Loucy (cell line): ENCODE measurements around the gene SCP2D1.
"Not testable (repeated sequence)": the region's sequence is repeated elsewhere in the genome, so short reads cannot be mapped to it uniquely, and the experiment has no call there.

Source experiments
- H2AFZ ChIP-seq: fragments of 200-600 bp; sonication (generic); 2 replicates; pipeline ENCODE4 v1.6.0; 2016; ENCODE audit warnings: antibody characterized with exemption, mild to moderate bottlenecking, low read length, moderate library complexity
- H3F3A ChIP-seq: fragments of 200-600 bp; 2 replicates; pipeline ENCODE4 v1.6.0; 2016; ENCODE audit warnings: antibody characterized with exemption, low read depth, mild to moderate bottlenecking
- H3K27me3 ChIP-seq: fragments of 200-600 bp; sonication (generic); 2 replicates; pipeline ENCODE4 v1.6.1; 2014; ENCODE audit warnings: low read length, mild to moderate bottlenecking; ENCODE audit not compliant: insufficient read depth, poor library complexity, severe bottlenecking
- H3K36me3 ChIP-seq: fragments of 200-600 bp; sonication (generic); 2 replicates; pipeline ENCODE4 v1.6.1; 2016; ENCODE audit warnings: low read length; ENCODE audit not compliant: insufficient read depth
- H3K4me1 ChIP-seq: fragments of 200-600 bp; sonication (generic); 2 replicates; pipeline ENCODE4 v1.5.1; 2014; ENCODE audit warnings: low read length, mild to moderate bottlenecking; ENCODE audit not compliant: insufficient read depth, poor library complexity, severe bottlenecking
- H3K4me2 ChIP-seq: fragments of 200-600 bp; sonication (generic); 2 replicates; pipeline ENCODE4 v1.6.0; 2014; ENCODE audit warnings: antibody characterized with exemption, low read length, low read depth, mild to moderate bottlenecking; ENCODE audit not compliant: poor library complexity, severe bottlenecking
- H3K4me3 ChIP-seq: fragments of 200-600 bp; sonication (generic); 2 replicates; pipeline ENCODE4 v1.5.1; 2014; ENCODE audit warnings: low read length, mild to moderate bottlenecking, mixed read lengths; ENCODE audit not compliant: poor library complexity, severe bottlenecking
- H3K79me2 ChIP-seq: fragments of 200-600 bp; sonication (generic); 2 replicates; pipeline ENCODE4 v1.6.1; 2014; ENCODE audit warnings: low read length; ENCODE audit not compliant: insufficient read depth
- H3K9ac ChIP-seq: fragments of 200-600 bp; sonication (generic); 2 replicates; pipeline ENCODE4 v1.6.0; 2014; ENCODE audit warnings: mild to moderate bottlenecking, low read depth, low read length, moderate library complexity; ENCODE audit not compliant: poor library complexity, severe bottlenecking
- H3K9me2 ChIP-seq: fragments of 200-600 bp; sonication (generic); replicated peaks from 2 replicates; pipeline ENCODE4 v1.6.1; 2016; ENCODE audit warnings: low read depth, low read length, mixed read lengths
- H3K9me3 ChIP-seq: fragments of 200-600 bp; sonication (generic); 2 replicates; pipeline ENCODE4 v1.6.1; 2014; ENCODE audit warnings: mild to moderate bottlenecking, antibody characterized with exemption, low read length, low read depth; ENCODE audit not compliant: insufficient read depth
- H4K20me1 ChIP-seq: fragments of 200-600 bp; sonication (generic); 2 replicates; pipeline ENCODE4 v1.6.0; 2014; ENCODE audit warnings: antibody characterized with exemption, low read length, mild to moderate bottlenecking; ENCODE audit not compliant: insufficient read depth, poor library complexity, severe bottlenecking
- EZH2phosphoT487 ChIP-seq: fragments of 200-600 bp; IDR thresholded peaks from 2 replicates; pipeline ENCODE4 v1.6.1; 2018; ENCODE audit warnings: antibody characterized with exemption, mild to moderate bottlenecking, moderate library complexity, borderline replicate concordance
- TF ChIP-seq, protein P1 (sequence below): fragments of 200-600 bp; sonication (generic); conservative IDR thresholded peaks from 2 replicates; pipeline ENCODE4 v1.5.1; 2014; ENCODE audit warnings: mild to moderate bottlenecking, antibody characterized with exemption, low read length

The SCP2D1 gene

DNA sequence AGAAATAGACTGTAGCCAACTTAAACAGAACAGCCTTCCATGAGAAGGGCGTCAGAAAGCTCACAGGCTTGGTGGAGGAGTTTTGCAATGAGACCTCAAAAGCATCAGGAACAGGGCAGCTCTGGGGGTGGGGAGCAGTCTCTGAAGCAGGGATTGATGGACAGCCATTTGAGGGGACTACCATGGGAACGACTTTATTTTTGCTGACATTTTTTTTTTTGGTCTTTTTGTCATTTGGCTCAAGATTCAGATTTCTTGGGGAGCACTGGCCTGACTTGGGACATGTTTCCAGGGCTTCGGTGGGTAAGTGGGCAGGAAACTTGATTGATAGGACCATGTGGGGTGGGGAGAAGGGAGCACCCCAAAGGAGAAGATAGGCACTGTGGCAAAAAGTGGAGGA lies 32.1 kb upstream of the SCP2D1 start:
- H2AFZ ChIP-seq, result no peak overlapping the region
- H3K4me3 ChIP-seq, result no peak overlapping the region
- H3K4me2 ChIP-seq, result no peak overlapping the region
- no peaks in the 10 kb centered on the region for H3K79me2 ChIP-seq
- H3K9me3 ChIP-seq, result no peaks in the 10 kb centered on the region
- no peaks in the 10 kb centered on the region for H3K4me1 ChIP-seq
- no peaks in the 10 kb centered on the region for H3F3A ChIP-seq
- H3K36me3 ChIP-seq, result no peaks in the 10 kb centered on the region
- H3K9ac ChIP-seq, result no peak overlapping the region
- TF ChIP-seq EZH2phosphoT487, result no peak
- TF ChIP-seq, protein P1, sequence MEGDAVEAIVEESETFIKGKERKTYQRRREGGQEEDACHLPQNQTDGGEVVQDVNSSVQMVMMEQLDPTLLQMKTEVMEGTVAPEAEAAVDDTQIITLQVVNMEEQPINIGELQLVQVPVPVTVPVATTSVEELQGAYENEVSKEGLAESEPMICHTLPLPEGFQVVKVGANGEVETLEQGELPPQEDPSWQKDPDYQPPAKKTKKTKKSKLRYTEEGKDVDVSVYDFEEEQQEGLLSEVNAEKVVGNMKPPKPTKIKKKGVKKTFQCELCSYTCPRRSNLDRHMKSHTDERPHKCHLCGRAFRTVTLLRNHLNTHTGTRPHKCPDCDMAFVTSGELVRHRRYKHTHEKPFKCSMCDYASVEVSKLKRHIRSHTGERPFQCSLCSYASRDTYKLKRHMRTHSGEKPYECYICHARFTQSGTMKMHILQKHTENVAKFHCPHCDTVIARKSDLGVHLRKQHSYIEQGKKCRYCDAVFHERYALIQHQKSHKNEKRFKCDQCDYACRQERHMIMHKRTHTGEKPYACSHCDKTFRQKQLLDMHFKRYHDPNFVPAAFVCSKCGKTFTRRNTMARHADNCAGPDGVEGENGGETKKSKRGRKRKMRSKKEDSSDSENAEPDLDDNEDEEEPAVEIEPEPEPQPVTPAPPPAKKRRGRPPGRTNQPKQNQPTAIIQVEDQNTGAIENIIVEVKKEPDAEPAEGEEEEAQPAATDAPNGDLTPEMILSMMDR, result no peak
- H4K20me1 ChIP-seq, result no peaks in the 10 kb centered on the region
- no peaks in the 10 kb centered on the region for H3K9me2 ChIP-seq
- no peaks in the 10 kb centered on the region for H3K27me3 ChIP-seq

DNA sequence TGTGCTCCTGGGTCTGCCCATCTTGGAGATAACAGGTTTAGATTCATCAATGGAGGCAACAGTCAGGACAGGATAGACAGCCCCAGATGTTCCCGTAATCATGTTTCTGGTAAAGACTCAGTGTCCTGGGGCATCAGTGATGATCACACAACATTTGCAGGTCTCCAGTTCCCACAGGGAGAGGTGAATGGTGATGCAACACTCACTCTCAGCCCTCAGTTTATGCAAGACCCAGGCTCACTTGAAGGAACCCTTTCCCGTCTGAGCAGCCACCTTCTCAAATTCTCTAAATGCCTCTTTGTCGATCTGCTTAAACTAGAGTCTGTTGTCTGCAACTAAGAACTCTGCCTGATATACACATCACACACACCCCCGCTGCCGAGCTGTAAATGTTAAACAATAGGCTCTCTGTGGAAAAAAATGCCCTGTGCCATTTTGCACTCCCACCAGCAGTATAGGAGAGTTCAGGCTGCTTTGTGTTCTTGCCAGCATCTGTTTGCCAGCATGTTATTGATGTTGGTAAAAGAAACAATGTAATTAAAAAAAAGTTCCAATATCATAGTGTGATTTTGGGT lies 30.1 kb upstream of the SCP2D1 start:
- Histone ChIP-seq H3K36me3 (no peaks in the 10 kb centered on the region), H3K27me3 (no peaks in the 10 kb centered on the region), H4K20me1 (no peaks in the 10 kb centered on the region), H3K9me3 (no peaks in the 10 kb centered on the region), H3K9me2 (no peaks in the 10 kb centered on the region), H3F3A (no peaks in the 10 kb centered on the region), H2AFZ (no peak overlapping the region), H3K9ac (no peak overlapping the region), H3K4me2 (no peak overlapping the region), H3K79me2 (no peaks in the 10 kb centered on the region), H3K4me1 (no peaks in the 10 kb centered on the region), H3K4me3 (no peak overlapping the region)
- no peak for TF ChIP-seq EZH2phosphoT487
- TF ChIP-seq, protein P1, result no peak

DNA sequence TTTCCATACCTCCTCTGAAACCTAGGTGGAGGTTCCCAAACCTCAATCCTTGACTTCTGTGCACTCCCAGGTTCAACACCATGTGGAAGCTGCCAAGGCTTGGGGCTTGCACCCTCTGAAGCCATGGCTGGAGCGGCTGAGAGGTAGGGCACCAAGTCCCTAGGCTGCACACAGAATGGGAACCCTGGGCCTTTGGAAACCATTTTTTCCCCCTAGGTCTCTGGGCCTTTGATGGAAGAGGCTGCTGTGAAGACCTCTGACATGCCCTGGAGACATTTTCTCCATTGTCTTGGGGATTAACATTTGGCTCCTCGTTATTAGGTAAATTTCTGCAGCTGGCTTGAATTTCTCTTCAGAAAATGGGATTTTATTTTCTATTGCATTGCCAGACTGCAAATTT lies 26.5 kb upstream of the SCP2D1 start:
- not testable (repeated sequence) for H3K4me3 ChIP-seq, H3K4me1 ChIP-seq, H3K9me2 ChIP-seq, H3K4me2 ChIP-seq, H3K9me3 ChIP-seq, H2AFZ ChIP-seq, H3F3A ChIP-seq, H4K20me1 ChIP-seq, H3K36me3 ChIP-seq, H3K9ac ChIP-seq, H3K79me2 ChIP-seq
- peaks cover 21% of the 10 kb centered on the region for H3K27me3 ChIP-seq

DNA sequence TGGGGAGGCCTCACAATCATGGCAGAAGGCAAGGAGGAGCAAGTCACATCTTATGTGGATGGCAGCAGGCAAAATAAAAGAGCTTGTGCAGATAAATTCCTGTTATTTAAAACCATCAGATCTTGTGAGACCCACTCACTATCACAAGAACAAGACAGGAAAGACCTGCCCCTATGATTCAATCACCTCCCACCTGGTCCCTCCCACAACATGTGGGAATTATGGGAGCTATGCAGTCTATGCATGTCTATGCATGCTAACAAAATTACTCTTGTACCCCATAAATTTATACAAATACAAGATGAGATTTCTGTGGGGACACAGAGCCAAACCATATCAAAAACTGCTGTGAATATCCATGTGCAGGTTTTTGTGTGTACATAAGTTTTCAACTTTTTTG lies 25.6 kb upstream of the SCP2D1 start:
- H4K20me1 ChIP-seq, result no peaks in the 10 kb centered on the region
- H3K27me3 ChIP-seq, result peaks cover 22% of the 10 kb centered on the region
- H3K9me3 ChIP-seq, result no peaks in the 10 kb centered on the region
- no peaks in the 10 kb centered on the region for H3K4me1 ChIP-seq
- H3K4me3 ChIP-seq, result no peak overlapping the region
- H3K4me2 ChIP-seq, result no peak overlapping the region
- H2AFZ ChIP-seq, result no peak overlapping the region
- H3K9ac ChIP-seq, result no peak overlapping the region
- no peaks in the 10 kb centered on the region for H3K9me2 ChIP-seq
- no peaks in the 10 kb centered on the region for H3K36me3 ChIP-seq
- no peaks in the 10 kb centered on the region for H3K79me2 ChIP-seq
- TF ChIP-seq EZH2phosphoT487, result no peak
- TF ChIP-seq, protein P1, result no peak
- H3F3A ChIP-seq, result no peaks in the 10 kb centered on the region
